Cardiac ventricle fibroblast (primary cell): ENCODE data around the gene IL6ST. TPM values are rescaled to one million over a fixed set of nuclear protein-coding genes. Genes with fewer than 3 reads are reported as not detected.

ENCODE experiments used
- total RNA-seq: library from RNA; depleted of rRNA; stranded (reverse); fragments of >200 nt; gene quantifications from 2 replicates; pipeline ENCODE4 v1.2.3, GENCODE V29; 2015

The IL6ST gene
- 945 and 962 TPM in 2 replicates for total RNA-seq

DNA sequence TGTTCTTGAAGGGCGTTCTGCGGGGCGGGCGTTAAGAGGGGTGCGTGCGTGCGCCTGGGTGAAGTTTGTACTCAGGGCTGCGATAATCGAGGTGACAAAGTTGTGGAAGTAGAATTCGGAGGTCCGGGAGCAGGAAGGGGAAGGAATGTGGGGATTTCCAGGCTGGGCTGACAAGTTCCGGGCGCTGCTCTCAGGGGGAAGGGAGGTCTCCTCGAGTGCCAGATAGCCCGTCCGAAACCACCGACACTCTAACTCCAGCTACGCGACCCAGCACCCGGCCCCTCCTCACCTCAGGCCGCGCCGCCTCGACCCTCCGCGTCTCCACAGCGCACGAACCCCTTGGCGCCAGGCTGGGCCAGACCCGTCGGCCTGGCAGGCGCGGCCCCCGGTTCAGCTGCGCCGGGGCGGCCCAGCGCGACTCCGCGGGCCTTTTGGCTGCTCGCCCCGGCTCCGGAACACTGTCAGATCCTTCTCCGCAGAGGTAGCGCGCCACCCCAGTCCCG lies at the start of gene IL6ST:
TSS of gene IL6ST (minus strand) at position 469 of the 503 bp plus-strand sequence. CDS start 18,685 bp downstream, outside the sequence.

Other genes starting within 250 kb of the IL6ST start
- 0.20 and 0.31 TPM in 2 replicates for gene IL31RA, start 143.6 kb downstream of the IL6ST start, total RNA-seq
- gene ANKRD55, start 238.4 kb upstream of the IL6ST start, total RNA-seq: 0.15 TPM in 1 of 2 replicates, not detected in the other